ENCODE data around the gene CDC25B. TPM values are rescaled to one million over a fixed set of nuclear protein-coding genes. Genes with fewer than 3 reads are reported as not detected.

CDC25B gene
- total and polyA plus RNA-seq, 2 of the 8 experiments (the other 6 are each of a cell fraction or from before 2014, with no cell fraction given), result 21.7 to 31.2 TPM

GRCh38 chr20:3764659-3765058 is 31.5 kb upstream of the CDC25B start:
- Histone ChIP-seq H2BK5ac (ENCODE audit: low read depth, low read length) (no peak overlapping the region), H3K9me3 (ENCODE audit: insufficient read depth in 2 of 2, low read depth in 1 of 2, low read length in 1 of 2) (no peaks in the 10 kb centered on the region), H3K4me3 (ENCODE audit: extremely low read depth in 1 of 4, insufficient read depth in 2 of 4, low read depth in 3 of 4, low read length in 4 of 4) (no peak overlapping the region), H3K4me2 (ENCODE audit: insufficient read depth in 1 of 2, low read depth in 2 of 2, low read length in 2 of 2) (no peak overlapping the region), H3K79me1 (ENCODE audit: low read depth, low read length) (peaks cover 20% of the 10 kb centered on the region), H3K18ac (ENCODE audit: extremely low read depth, low read length) (no peak overlapping the region), H2BK12ac (ENCODE audit: low read depth, low read length) (no peak overlapping the region), H2BK20ac (ENCODE audit: low read length) (no peak overlapping the region), H4K5ac (ENCODE audit: insufficient read length, low read depth, low read length) (no peak overlapping the region), H3K56ac (replicated peaks; ENCODE audit: insufficient read length, low read depth, low read length) (no peak overlapping the region), H3K23ac (ENCODE audit: insufficient read length) (no peak overlapping the region), H4K20me1 (replicated peaks in 1 of 2; ENCODE audit: control insufficient read depth in 1 of 2, insufficient read depth in 2 of 2, low read length in 2 of 2) (peaks cover 0 to 10% of the 10 kb centered on the region in 2 experiments), H3K23me2 (ENCODE audit: low read depth, low read length) (peaks cover 12% of the 10 kb centered on the region; the same call in 1 of the 2 replicates), H2BK15ac (ENCODE audit: low read length) (no peak overlapping the region), H2AFZ (ENCODE audit: low read length) (no peak overlapping the region), H3K27me3 (replicated peaks in 1 of 4; ENCODE audit: control insufficient read depth in 3 of 4, extremely low read depth in 1 of 4, insufficient read depth in 3 of 4, low read length in 3 of 4) (no peaks in the 10 kb centered on the region), H3K9ac (replicated peaks in 1 of 4; ENCODE audit: extremely low read depth in 1 of 4, low read depth in 3 of 4, low read length in 3 of 4) (no peak overlapping the region), H3K4ac (replicated peaks; ENCODE audit: insufficient read length, low read depth, low read length) (no peak overlapping the region), H2BK120ac (replicated peaks; ENCODE audit: low read depth, low read length) (no peak overlapping the region), H3K14ac (ENCODE audit: insufficient read length) (no peak overlapping the region), H3K79me2 (ENCODE audit: control insufficient read depth in 1 of 2, insufficient read depth in 2 of 2, low read length in 2 of 2) (peaks cover 0 to 30% of the 10 kb centered on the region in 2 experiments; a peak in 1 of 4 replicates), H2AK5ac (ENCODE audit: low read depth, low read length) (no peak overlapping the region), H4K91ac (replicated peaks; ENCODE audit: insufficient read length, low read length) (no peak overlapping the region), H3K36me3 (ENCODE audit: control insufficient read depth in 2 of 4, insufficient read depth in 4 of 4, low read length in 3 of 4) (peaks cover 0 to 6% (median 0%) of the 10 kb centered on the region in 4 experiments; a peak in 1 of 8 replicates), H4K8ac (ENCODE audit: extremely low read depth, insufficient read depth, low read length) (no peak overlapping the region), H3K4me1 (replicated peaks in 1 of 4; ENCODE audit: control insufficient read depth in 3 of 4, insufficient read depth in 4 of 4, low read length in 3 of 4) (peaks cover 3 to 15% (median 6%) of the 10 kb centered on the region in 4 experiments; a peak in 6 of 7 replicates), H3K27ac (ENCODE audit: low read depth, low read length) (no peak overlapping the region)
- POLR2A ChIA-PET (ENCODE audit: partially characterized antibody), result interaction anchor here (1.2 to 4.4 kb wide), 3 partner anchors 9 to 14 kb away, joined by 3 to 46 read pairs (median 4); no protein-coding TSS in a partner anchor
- 100% methylated on average over 3 of the region's 3 CpGs; no CpG with 5 or more reads in 1 of the 2 experiments for WGBS, 2 experiments (ENCODE audit: extremely low coverage in 1 of 2, insufficient coverage in 1 of 2, insufficient read length in 1 of 2, insufficient replicate concordance in 2 of 2, low coverage in 1 of 2, low lambda C conversion rate in 2 of 2, missing lambda C conversion rate in 1 of 2)
- CTCF ChIA-PET (ENCODE audit: partially characterized antibody), result interaction anchor here (1.1 to 14.2 kb wide), 6 partner anchors 12 to 88 kb away, joined by 3 to 277 read pairs (median 6); no protein-coding TSS in a partner anchor
- no peak for DNase-seq (ENCODE audit: low read depth in 1 of 2, low spot score in 2 of 2)
- FAIRE-seq, result no peak
- TF ChIP-seq RNF2 (IDR thresholded peaks at IDR 0.05; ENCODE audit: borderline replicate concordance, low read depth, low read length, missing control alignments, poor library complexity, severe bottlenecking), result no peak
- no peak for TF ChIP-seq BACH1 (IDR thresholded peaks at IDR 0.05; ENCODE audit: low read length)
- no peak for TF ChIP-seq YY1 (IDR thresholded peaks at IDR 0.05; ENCODE audit: low read depth, low read length)
- TF ChIP-seq EP300 (IDR thresholded peaks at IDR 0.05; ENCODE audit: borderline replicate concordance in 1 of 2, low read depth in 2 of 2, low read length in 2 of 2), result no peak
- no peak for TF ChIP-seq RXRA (IDR thresholded peaks at IDR 0.05; ENCODE audit: insufficient read depth, low read depth, low read length)
- no peak for TF ChIP-seq SP4 (IDR thresholded peaks at IDR 0.05; ENCODE audit: low read length)
- no peak for TF ChIP-seq SIRT6 (IDR thresholded peaks at IDR 0.05; ENCODE audit: low read length)
- TF ChIP-seq GTF2F1 (IDR thresholded peaks at IDR 0.05; ENCODE audit: borderline replicate concordance, low read depth, low read length), result no peak
- TF ChIP-seq HDAC6 (IDR thresholded peaks at IDR 0.05; ENCODE audit: low read depth, low read length), result no peak
- no peak for TF ChIP-seq FOSL1 (IDR thresholded peaks at IDR 0.05; ENCODE audit: insufficient read depth, low read depth, low read length)
- TF ChIP-seq MAX (IDR thresholded peaks at IDR 0.05), result no peak
- TF ChIP-seq USF2 (IDR thresholded peaks at IDR 0.05; ENCODE audit: low read length), result no peak

Measured in H1 (cell line).